Activated CD4-positive, CD25-positive, alpha-beta regulatory T cell treated with anti-CD3 and anti-CD28 coated beads, Interleukin-2, amount 50 U/mL, for 24 hours (primary cell): ENCODE measurements around the gene FOXC1.

ENCODE experiments used
- ATAC-seq, 2 donors: fragments of 150-1000 bp; cut with Tn5 transposase; one replicate each; pipeline ENCODE4 v1.10.0; 2021; ENCODE audit warnings: mild to moderate bottlenecking in 1 of 2, moderate library complexity in 1 of 2

Gene FOXC1

GRCh38 chr6:1624851-1625781, 15.4 kb downstream of the FOXC1 start:
- no peak for ATAC-seq

DNA sequence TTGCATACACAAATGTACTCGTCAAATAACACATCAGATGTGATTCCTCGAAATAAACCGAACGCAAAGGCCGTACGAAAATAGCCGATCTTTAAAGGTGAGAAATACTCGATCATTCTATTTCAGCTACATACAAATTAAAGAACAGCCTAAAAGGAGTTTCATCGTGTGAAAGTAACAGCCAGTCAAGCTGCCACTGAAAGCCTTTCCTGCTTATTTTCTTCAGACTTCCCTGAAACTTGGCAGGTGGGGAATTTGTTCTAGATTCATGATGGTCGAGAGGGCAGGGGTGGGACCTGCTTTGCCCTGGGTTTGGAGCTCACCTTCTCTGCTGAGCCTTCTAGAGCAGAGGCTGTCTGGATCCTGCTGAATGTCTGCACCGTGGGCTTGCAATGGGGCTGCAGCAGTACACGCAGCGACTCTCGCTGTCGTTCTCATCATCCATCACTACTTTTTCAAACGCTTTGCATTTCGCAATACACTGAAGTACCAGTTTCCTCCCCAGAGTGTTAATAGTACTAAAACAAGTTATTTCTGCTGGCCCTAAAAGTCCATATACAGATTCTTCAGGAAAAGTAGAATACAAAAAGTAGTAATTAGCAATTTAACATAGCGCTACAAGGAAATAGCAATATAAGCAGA, 16.2 kb downstream of the FOXC1 start:
- no peak for ATAC-seq

- no peak for ATAC-seq
These were observed 16.8 kb downstream of the FOXC1 start for GRCh38 chr6:1626481-1626880.

- ATAC-seq, result no peak
These were observed 18.3 kb downstream of the FOXC1 start for GRCh38 chr6:1627827-1628560.

GRCh38 chr6:1629316-1629715, 19.6 kb downstream of the FOXC1 start:
- ATAC-seq, result no peak

DNA sequence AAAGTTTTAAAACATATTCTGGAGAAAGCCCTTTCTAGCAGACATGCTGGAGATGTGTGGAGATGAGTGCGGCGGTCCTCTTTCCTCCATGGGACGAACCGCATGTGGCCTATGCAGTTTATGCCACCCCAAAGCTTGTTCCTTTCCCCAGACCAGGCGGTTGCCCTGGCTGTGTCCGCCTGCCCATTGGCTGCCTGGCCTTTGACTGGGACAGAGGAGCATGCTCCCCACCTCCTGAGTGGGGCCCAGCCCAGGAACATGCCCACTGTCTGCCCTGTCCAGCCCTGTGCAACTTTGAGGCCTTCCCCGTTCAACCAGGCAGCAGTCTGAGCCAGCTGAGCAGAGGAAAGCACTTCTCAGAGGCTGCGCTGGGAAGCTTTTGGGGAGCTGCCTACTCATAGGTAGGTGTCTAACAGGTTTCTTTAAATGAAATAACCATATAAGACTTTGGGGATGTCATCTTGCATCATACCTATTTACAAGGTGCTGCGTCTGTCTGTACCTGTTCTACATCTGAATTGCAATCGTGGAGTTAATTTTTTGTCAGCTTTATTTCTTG, 20.6 kb downstream of the FOXC1 start:
- no peak for ATAC-seq

DNA sequence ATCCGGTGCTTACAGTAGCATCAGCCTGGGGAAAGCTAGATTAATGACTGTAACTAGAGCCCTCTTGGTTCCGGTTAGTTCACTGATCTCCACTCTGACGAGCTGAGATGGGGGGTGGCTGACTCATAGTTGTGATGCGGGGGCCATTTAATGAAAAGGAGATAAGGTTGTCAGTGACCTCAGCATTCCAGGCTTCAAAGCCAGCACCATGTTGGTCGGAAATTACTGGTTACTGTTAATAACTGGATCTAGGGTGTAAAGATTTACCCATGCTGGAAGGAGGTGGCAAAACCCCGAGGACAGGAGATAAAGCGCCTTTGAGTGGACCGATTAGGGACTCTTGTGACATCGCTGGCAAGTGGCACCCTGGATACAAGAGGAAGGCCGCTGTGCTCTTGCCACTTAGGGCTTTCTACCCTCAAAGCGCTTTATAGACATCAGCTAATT, 21.1 kb downstream of the FOXC1 start:
- ATAC-seq, result no peak

GRCh38 chr6:1631251-1631650, 21.5 kb downstream of the FOXC1 start:
- no peak for ATAC-seq

GRCh38 chr6:1633366-1634021, 23.8 kb downstream of the FOXC1 start:
- ATAC-seq, result no peak

DNA sequence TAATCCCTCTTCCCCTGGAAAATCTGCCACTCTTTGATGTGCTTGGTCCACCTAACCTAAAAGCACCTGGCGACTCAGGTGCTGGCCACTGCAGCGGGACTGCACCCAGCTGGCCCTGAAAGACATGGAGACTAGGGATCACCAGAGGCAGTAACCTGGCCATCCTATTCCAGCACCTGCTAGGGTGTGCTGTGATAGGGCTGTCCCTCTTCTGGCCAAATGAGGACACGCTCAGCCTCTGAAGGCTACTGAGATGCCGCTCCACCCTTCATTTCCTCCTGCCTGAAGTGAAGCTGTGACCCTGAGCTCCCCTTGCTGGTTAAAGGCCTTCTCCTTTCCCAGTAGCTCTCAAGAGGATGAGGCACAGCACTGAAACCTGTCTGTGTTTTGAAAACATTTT, 24.4 kb downstream of the FOXC1 start:
- no peak for ATAC-seq

DNA sequence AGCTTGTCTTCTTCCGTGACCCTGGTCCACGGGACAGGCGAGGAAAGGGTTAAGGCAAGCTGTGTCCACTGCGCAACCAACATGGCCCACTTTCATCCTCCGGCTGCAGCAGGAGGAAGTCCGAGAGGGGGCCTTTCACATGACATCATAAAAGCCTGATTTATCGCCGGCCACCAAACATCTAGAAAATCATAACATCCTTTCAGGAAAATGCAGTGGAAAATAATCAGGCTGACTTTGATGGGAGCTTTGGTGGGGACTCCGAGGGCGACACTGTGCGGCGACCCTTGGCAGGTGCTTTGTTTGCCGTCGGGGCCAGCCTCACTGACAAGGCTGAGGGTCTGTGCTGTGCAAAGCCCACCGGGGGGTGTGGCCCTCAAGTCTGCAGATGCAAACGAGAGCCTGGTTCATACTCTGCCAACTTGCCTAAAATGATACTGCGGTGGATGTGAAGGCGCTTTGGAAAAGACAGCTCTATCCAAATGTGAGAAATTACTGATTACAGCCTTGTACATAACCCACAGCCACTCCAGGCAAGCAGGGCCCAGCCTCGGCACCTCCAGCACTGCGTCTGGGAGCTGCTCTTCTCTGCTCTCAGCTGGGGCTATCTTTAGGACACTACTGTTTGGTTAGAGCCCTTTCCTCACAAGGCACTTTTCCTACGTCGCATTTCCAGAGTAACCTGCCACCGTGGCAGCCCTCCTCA, 25.7 kb downstream of the FOXC1 start:
- no peak for ATAC-seq

DNA sequence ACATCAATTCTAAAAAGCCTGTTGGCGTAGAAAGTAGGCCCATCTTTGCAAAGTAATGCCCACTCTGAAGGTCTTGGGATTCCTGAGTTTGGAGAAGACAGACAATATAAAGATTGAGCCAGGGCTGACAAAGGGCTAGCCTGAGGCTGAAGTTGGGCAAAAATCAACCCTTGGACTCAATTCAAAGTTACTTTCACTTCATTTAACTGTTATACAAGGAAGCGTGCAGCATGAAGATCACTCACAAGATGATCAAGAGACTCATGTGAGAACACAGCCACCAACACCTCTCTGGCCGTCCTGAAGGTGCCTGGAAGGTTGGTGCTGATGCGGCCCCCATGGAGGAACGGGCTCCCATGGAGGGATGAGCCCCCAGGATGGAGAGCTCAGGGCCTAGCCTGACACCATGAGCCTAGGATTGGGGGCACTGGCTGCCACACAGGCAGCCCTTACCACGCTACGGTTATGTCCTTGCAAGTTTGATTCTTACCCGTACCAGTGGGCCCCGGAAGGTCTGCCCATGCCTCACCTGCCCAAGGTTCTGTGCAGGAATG, 26.6 kb downstream of the FOXC1 start:
- ATAC-seq, result no peak

- ATAC-seq, result peak; percentile 38
These were observed 27.5 kb downstream of the FOXC1 start for GRCh38 chr6:1636971-1637871.

DNA sequence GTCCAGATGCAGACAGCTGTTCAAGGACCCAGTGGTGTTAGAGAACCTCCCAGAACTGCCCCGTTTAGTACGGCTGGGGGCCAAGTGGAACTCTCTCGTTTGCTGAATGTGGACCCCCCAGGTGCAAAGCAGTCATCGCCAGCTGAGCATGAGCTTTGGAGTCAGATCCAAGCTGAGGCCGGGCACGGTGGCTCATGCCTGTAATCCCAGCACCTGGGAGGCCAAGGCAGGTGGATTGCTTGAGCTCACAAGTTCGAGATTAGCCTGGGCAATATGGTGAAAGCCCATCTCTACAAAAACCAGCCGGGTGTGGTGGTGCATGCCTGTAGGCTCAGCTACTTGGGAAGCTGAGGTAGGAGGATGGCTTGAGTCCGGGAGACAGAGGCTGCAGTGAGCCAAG, 29.7 kb downstream of the FOXC1 start:
- no peak for ATAC-seq

DNA sequence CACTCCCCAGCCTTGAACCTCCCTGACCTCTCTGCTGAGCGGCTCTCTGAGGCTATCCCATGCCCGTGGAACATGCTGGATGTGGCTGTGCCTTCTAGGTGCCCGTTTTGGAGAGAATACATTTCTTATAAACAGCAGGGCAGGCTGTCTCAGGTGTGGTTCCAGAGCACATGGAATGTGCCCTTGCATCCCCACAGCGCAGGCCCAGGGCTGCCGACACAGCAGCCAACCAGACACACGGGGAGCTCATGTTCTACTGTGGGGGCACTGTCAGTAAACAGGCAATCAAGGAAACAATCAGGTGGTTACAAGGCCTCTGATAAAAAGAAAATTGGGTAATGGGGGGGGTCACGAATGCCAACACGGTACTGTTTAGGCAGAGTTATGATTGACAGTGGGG, 30.8 kb downstream of the FOXC1 start:
- ATAC-seq, result no peak

DNA sequence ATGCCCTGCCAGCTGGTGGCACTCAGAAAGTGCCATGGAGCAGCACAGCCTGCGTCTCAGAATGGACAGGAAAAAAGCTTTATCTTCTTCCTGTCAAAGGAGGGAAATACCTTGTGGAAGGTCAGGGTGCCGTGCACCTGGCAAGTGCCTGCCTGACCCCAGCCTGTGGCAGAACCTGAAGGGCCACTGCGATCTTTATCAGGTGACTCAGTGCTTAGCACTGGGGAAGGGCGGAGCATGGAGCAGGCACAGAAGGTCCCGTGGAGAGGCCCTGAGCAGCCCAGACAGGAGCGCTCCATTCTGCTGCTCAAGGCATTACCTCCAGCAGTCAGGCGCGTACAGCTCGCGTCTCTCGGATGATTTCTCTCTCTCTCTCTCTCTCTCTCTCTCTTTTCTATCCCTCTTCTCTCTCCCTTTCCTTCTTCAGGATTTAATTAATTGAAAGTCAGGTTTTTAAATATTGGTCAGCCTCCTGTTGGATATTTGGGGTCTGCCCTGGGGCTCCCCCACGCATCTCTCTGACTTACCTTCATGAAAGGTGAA, 31.7 kb downstream of the FOXC1 start:
- no peak for ATAC-seq

- no peak for ATAC-seq
These were observed 33.4 kb downstream of the FOXC1 start for GRCh38 chr6:1643111-1643510.

- no peak for ATAC-seq
These were observed 34.2 kb downstream of the FOXC1 start for GRCh38 chr6:1643830-1644445.

DNA sequence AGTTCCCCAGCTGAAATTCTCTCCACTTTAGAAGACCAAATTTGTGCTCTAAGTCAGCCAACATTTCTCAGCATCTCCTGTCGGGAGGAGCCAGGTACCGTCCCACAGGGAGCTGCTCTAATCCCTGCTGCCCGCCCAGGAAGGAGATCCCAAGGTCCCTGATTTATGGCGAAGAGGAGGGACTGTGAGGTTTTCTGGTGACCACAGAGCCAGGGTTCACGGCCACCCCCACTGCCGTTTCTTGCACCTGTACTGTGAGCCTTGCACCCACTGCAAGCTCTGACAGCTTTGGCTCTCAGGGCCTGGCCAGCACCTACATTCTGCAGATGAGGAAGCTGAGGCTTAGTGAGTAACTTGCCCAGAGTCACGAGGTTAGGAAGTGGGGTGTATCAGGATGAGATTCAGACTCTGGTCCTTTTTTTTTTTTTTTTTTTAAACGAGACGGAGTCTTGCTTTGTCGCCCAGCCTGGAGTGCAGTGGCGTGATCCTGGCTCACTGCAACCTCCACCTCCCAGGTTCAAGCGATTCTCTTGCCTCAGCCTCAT, 34.9 kb downstream of the FOXC1 start:
- ATAC-seq, result no peak
